Fibroblast of lung (primary cell): Measurements from ENCODE around the gene RBM8A. TPM values are rescaled to one million over a fixed set of nuclear protein-coding genes. Genes with fewer than 3 reads are reported as not detected.

ENCODE experiments used
- DNase-seq, 2 donors: peaks; one replicate each; pipeline versions ENCODE4 v3.0.0 to v3.0.0-alpha.2; 2010; ENCODE audit warnings: low read depth in 2 of 2
- H2AFZ ChIP-seq: 2 replicates; pipeline ENCODE4 v1.5.1; 2012; ENCODE audit warnings: low read length, control low read depth, inconsistent platforms
- H3K27ac ChIP-seq: 2 replicates; pipeline ENCODE4 v1.5.1; 2011; ENCODE audit warnings: low read length, control low read depth; ENCODE audit not compliant: insufficient read depth
- H3K27me3 ChIP-seq: 2 replicates; pipeline ENCODE4 v1.5.1; 2011; ENCODE audit warnings: mild to moderate bottlenecking, low read length; ENCODE audit not compliant: control insufficient read depth, insufficient read depth
- H3K36me3 ChIP-seq: 2 replicates; pipeline ENCODE4 v1.5.1; 2011; ENCODE audit warnings: low read length; ENCODE audit not compliant: control insufficient read depth, insufficient read depth
- H3K4me1 ChIP-seq: 2 replicates; pipeline ENCODE4 v1.5.1; 2011; ENCODE audit warnings: low read length; ENCODE audit not compliant: control insufficient read depth, insufficient read depth; ENCODE audit errors: extremely low read depth
- H3K4me2 ChIP-seq: 2 replicates; pipeline ENCODE4 v1.5.1; 2011; ENCODE audit warnings: low read length, control low read depth; ENCODE audit not compliant: insufficient read depth; ENCODE audit errors: extremely low read depth
- H3K4me3 ChIP-seq, 4 experiments: fragments of 200-600 bp in 1 of 4; sonication (generic) in 1 of 4; replicated peaks in 1 of 4; 2 replicates each; pipeline ENCODE4 v1.5.1; 2011 to 2016; ENCODE audit warnings: low read length in 4 of 4, low read depth in 3 of 4, mild to moderate bottlenecking in 3 of 4, control low read depth in 2 of 4, inconsistent platforms in 1 of 4, mixed read lengths in 1 of 4; ENCODE audit not compliant: insufficient read depth in 1 of 4; ENCODE audit errors: control extremely low read depth in 1 of 4
- H3K79me2 ChIP-seq: 2 replicates; pipeline ENCODE4 v1.5.1; 2012; ENCODE audit warnings: mild to moderate bottlenecking, low read length, inconsistent platforms; ENCODE audit not compliant: control insufficient read depth, insufficient read depth
- H3K9ac ChIP-seq: 2 replicates; pipeline ENCODE4 v1.5.1; 2011; ENCODE audit warnings: mild to moderate bottlenecking, low read length, control low read depth; ENCODE audit not compliant: insufficient read depth
- H3K9me3 ChIP-seq: 2 replicates; pipeline ENCODE4 v1.5.1; 2012; ENCODE audit warnings: low read depth, low read length; ENCODE audit not compliant: control insufficient read depth, insufficient read depth
- H4K20me1 ChIP-seq: 2 replicates; pipeline ENCODE4 v1.5.1; 2011; ENCODE audit warnings: low read length; ENCODE audit not compliant: control insufficient read depth, insufficient read depth; ENCODE audit errors: extremely low read depth
- CTCF ChIP-seq, 2 donors: IDR thresholded peaks in 1 of 2; conservative IDR thresholded peaks in 1 of 2; 1 replicate in 1 of 2; 2 replicates in 1 of 2; pipeline ENCODE4 v1.5.1; 2011 to 2012; ENCODE audit warnings: low read length in 2 of 2, control low read depth in 1 of 2, inconsistent platforms in 1 of 2, low read depth in 1 of 2, mild to moderate bottlenecking in 1 of 2
- EZH2 ChIP-seq: IDR thresholded peaks from 2 replicates; pipeline ENCODE4 v1.5.1; 2012; ENCODE audit warnings: low read length, control low read depth, mild to moderate bottlenecking; ENCODE audit errors: missing control alignments
- polyA plus RNA-seq, 2 donors: library from polyadenylated mRNA; depleted of rRNA in 1 of 2; stranded (reverse) in 1 of 2; unstranded in 1 of 2; fragments of >200 nt; gene quantifications; 2 replicates each; pipeline ENCODE4 v1.2.1, GENCODE V29; 2011 to 2012; ENCODE audit warnings: missing spikeins in 1 of 2
- total RNA-seq: library from RNA; depleted of rRNA; stranded (reverse); fragments of >200 nt; gene quantifications from 2 replicates; pipeline ENCODE4 v1.2.1, GENCODE V29; 2014

RBM8A gene
- total and polyA plus RNA-seq, 2 donors (not counting 1 experiment from before 2014, with no cell fraction given): 56.6 to 137 TPM

- Histone ChIP-seq H3K36me3 (no peaks in the 10 kb centered on the region), H3K79me2 (no peaks in the 10 kb centered on the region), H3K9ac (no peak overlapping the region), H3K4me1 (no peaks in the 10 kb centered on the region), H3K4me3 (no peak overlapping the region), H3K27me3 (no peaks in the 10 kb centered on the region), H2AFZ (no peak overlapping the region), H3K27ac (no peak overlapping the region), H3K4me2 (no peak overlapping the region), H3K9me3 (no peaks in the 10 kb centered on the region), H4K20me1 (no peaks in the 10 kb centered on the region)
- DNase-seq: no peak
- TF ChIP-seq EZH2 (no peak), CTCF (conservative IDR thresholded peaks at IDR 0.05 in 1 of 2, IDR thresholded peaks at IDR 0.05 in 1 of 2; ENCODE audit: low read depth in 1 of 2, low read length in 2 of 2) (no peak)
Observed at GRCh38 chr1:145942871-145943270, 15.6 kb upstream of the RBM8A start.

- no peak for TF ChIP-seq EZH2
- no peak for TF ChIP-seq CTCF (conservative IDR thresholded peaks at IDR 0.05 in 1 of 2, IDR thresholded peaks at IDR 0.05 in 1 of 2; ENCODE audit: low read depth in 1 of 2, low read length in 2 of 2)
- Histone ChIP-seq H4K20me1 (no peaks in the 10 kb centered on the region), H3K4me1 (no peaks in the 10 kb centered on the region), H3K9ac (no peak overlapping the region), H3K27ac (no peak overlapping the region), H3K4me3 (no peak overlapping the region), H3K4me2 (no peak overlapping the region), H2AFZ (no peak overlapping the region), H3K36me3 (no peaks in the 10 kb centered on the region), H3K27me3 (no peaks in the 10 kb centered on the region), H3K9me3 (no peaks in the 10 kb centered on the region), H3K79me2 (no peaks in the 10 kb centered on the region)
- no peak for DNase-seq
Observed at GRCh38 chr1:145942405-145942804, 15.1 kb upstream of the RBM8A start.

- no peak for TF ChIP-seq EZH2
- TF ChIP-seq CTCF (conservative IDR thresholded peaks at IDR 0.05 in 1 of 2, IDR thresholded peaks at IDR 0.05 in 1 of 2; ENCODE audit: low read depth in 1 of 2, low read length in 2 of 2): no peak
- Histone ChIP-seq H3K4me3 (no peak overlapping the region), H3K9ac (no peak overlapping the region), H3K36me3 (peaks cover 5% of the 10 kb centered on the region), H3K27me3 (no peaks in the 10 kb centered on the region), H3K9me3 (no peaks in the 10 kb centered on the region), H3K4me1 (no peaks in the 10 kb centered on the region), H4K20me1 (no peaks in the 10 kb centered on the region), H2AFZ (no peak overlapping the region), H3K27ac (no peak overlapping the region), H3K4me2 (no peak overlapping the region), H3K79me2 (no peaks in the 10 kb centered on the region)
- DNase-seq: no peak
Observed at GRCh38 chr1:145937436-145937835, 10.2 kb upstream of the RBM8A start.
